Natural killer cell (primary cell): ENCODE data around the gene GRAP. TPM values are rescaled to one million over a fixed set of nuclear protein-coding genes. Genes with fewer than 3 reads are reported as not detected.

ENCODE experiments used
- ATAC-seq, 3 donors: fragments of 150-1000 bp in 2 of 3; fragments of 200-7000 bp in 1 of 3; cut with Tn5 transposase; 1 replicate in 1 of 3; 2 replicates in 2 of 3; pipeline ENCODE4 v1.10.0; 2021; ENCODE audit warnings: mild to moderate bottlenecking in 2 of 3, moderate library complexity in 2 of 3
- DNase-seq, 2 donors: peaks; one replicate each; pipeline versions ENCODE4 v3.0.0 to v3.0.0-alpha.2; 2013 to 2021; ENCODE audit warnings: mixed read lengths in 1 of 2
- H3K27ac ChIP-seq: one replicate; pipeline ENCODE4 v1.5.1; 2013; ENCODE audit warnings: mild to moderate bottlenecking, low read length
- H3K27me3 ChIP-seq: one replicate; pipeline ENCODE4 v1.6.1; 2013; ENCODE audit warnings: low read length; ENCODE audit not compliant: control insufficient read depth, insufficient read depth
- H3K36me3 ChIP-seq: one replicate; pipeline ENCODE4 v1.6.1; 2013; ENCODE audit warnings: low read length; ENCODE audit not compliant: control insufficient read depth, insufficient read depth
- H3K4me1 ChIP-seq: one replicate; pipeline ENCODE4 v1.6.1; 2013; ENCODE audit warnings: low read length; ENCODE audit not compliant: control insufficient read depth, insufficient read depth
- H3K4me3 ChIP-seq: one replicate; pipeline ENCODE4 v1.5.1; 2013; ENCODE audit warnings: low read length
- H3K9me3 ChIP-seq: one replicate; pipeline ENCODE4 v1.6.1; 2013; ENCODE audit warnings: low read length; ENCODE audit not compliant: control insufficient read depth, insufficient read depth
- H3K27ac Mint-ChIP-seq, 2 donors: one replicate each; pipeline ENCODE4 v1.8.0; 2022; ENCODE audit warnings: mild to moderate bottlenecking in 2 of 2, mixed read lengths in 2 of 2, moderate library complexity in 1 of 2
- H3K27me3 Mint-ChIP-seq, 2 donors: one replicate each; pipeline ENCODE4 v1.8.0; 2022; ENCODE audit warnings: low read depth in 2 of 2, mixed read lengths in 2 of 2
- H3K36me3 Mint-ChIP-seq: one replicate; pipeline ENCODE4 v1.8.0; 2022; ENCODE audit warnings: mixed read lengths
- H3K4me1 Mint-ChIP-seq, 2 donors: one replicate each; pipeline ENCODE4 v1.8.0; 2022; ENCODE audit warnings: mixed read lengths in 2 of 2
- H3K4me3 Mint-ChIP-seq: one replicate; pipeline ENCODE4 v1.8.0; 2022; ENCODE audit warnings: mild to moderate bottlenecking, moderate library complexity, mixed read lengths
- H3K9me3 Mint-ChIP-seq, 2 donors: one replicate each; pipeline ENCODE4 v1.8.0; 2022; ENCODE audit warnings: mixed read lengths in 2 of 2
- WGBS: methylation state at CpG from one replicate; pipeline ENCODE4 v1.1.7; 2013; ENCODE audit warnings: missing lambda C conversion rate; ENCODE audit not compliant: insufficient coverage; 5-methylcytosine and 5-hydroxymethylcytosine counted together
- intact Hi-C: fragments of 100-400 bp; cut with micrococcal nuclease; formaldehyde crosslinking; loops from one replicate; pipeline ENCODE4 v1.14.2; 2022
- total RNA-seq, 4 donors: library from RNA; stranded (reverse); fragments of 120-200 nt in 1 of 4; gene quantifications; one replicate each; pipeline versions ENCODE4 v1.2.3 to v1.2.4, GENCODE V29; 2013 to 2022
- TF ChIP-seq, protein P1 (sequence below): fragments of 200-600 bp; IDR thresholded peaks from one replicate; pipeline ENCODE4 v1.8.0; 2022; ENCODE audit warnings: antibody characterized with exemption

GRAP gene
- total RNA-seq, 3 donors from 2014 or later (not counting 1 experiment from before 2014, with no cell fraction given), result 5.6 to 11.3 (median 7.1) TPM

DNA sequence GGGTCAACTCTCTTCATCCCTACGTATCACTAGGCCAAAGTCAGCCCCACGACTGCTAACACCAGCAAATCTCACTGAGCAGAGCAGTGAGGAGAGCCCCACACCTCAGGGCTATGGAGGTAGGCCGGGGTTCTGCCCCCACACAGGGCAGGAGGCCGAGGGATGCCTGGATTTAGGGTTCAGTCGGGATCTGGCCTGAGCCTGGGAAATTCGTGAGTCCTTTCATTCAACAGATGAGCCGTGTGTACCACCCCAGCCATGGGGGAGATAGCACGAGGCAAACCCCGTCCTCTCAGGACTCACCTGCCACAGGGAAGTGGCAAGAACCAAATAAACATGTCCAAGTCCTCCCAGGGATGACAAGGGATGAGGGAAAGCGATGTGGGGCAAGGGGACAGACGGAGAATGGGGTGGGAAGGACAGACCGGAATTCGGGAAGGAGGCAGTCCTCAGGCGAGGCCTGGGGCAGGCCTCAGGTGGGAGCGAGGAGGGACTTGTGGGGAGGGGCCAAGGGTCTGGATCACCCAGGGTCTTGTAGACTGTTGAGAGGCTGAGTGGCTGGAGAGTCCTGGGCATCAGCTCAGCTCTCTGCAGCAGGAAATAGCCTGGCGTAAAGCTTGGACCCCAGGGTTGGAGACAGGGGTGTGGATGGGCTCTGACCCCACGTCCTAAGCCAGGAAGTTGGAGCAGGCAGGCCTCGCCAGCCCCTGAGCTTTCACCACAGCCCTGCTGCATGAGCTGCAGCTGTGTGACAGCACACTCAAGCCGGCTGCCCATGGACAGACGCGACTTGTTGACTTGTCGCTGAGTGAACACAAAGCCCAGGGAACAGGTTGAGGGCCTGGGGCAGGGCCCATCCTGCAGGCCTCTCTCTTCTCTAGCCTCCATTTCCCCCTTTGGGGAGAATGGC is 34.3 kb downstream of the GRAP start:
- Histone ChIP-seq H3K4me3 (no peak overlapping the region), H3K36me3 (no peaks in the 10 kb centered on the region), H3K27ac (no peak overlapping the region), H3K9me3 (no peaks in the 10 kb centered on the region), H3K4me1 (no peaks in the 10 kb centered on the region), H3K27me3 (no peaks in the 10 kb centered on the region)
- Mint-ChIP-seq H3K27me3 (peaks cover 0 to 16% of the 10 kb centered on the region in 2 donors), H3K4me1 (no peaks in the 10 kb centered on the region), H3K36me3 (no peaks in the 10 kb centered on the region), H3K4me3 (no peak overlapping the region), H3K27ac (no peak overlapping the region), H3K9me3 (no peaks in the 10 kb centered on the region)
- intact Hi-C loops, result no loop called here
- WGBS, result 91% methylated on average over 22 of the region's 22 CpGs
- TF ChIP-seq, protein P1, sequence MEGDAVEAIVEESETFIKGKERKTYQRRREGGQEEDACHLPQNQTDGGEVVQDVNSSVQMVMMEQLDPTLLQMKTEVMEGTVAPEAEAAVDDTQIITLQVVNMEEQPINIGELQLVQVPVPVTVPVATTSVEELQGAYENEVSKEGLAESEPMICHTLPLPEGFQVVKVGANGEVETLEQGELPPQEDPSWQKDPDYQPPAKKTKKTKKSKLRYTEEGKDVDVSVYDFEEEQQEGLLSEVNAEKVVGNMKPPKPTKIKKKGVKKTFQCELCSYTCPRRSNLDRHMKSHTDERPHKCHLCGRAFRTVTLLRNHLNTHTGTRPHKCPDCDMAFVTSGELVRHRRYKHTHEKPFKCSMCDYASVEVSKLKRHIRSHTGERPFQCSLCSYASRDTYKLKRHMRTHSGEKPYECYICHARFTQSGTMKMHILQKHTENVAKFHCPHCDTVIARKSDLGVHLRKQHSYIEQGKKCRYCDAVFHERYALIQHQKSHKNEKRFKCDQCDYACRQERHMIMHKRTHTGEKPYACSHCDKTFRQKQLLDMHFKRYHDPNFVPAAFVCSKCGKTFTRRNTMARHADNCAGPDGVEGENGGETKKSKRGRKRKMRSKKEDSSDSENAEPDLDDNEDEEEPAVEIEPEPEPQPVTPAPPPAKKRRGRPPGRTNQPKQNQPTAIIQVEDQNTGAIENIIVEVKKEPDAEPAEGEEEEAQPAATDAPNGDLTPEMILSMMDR, result no peak
- DNase-seq (no peak), ATAC-seq (no peak)

DNA sequence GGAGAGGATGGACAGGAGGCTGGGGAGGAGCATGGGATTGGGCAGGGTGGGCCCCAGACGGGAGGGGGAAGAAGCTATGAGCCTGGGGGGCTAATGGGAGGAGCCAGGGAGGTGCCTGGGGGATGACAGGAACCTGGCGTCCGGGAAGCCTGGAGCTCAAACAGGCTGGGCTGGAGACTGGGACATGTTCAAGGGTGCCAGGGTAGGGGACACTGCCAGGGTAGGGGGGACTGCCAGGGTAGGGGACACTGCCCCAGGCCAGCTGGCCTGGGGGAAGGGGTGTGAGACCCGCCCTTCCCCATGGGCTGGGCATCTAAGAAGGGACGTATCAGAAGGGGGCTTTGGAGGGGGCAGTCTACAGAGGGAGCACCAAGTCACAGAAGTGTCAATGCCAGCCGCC is 35.2 kb downstream of the GRAP start:
- DNase-seq, result no peak
- no peaks in the 10 kb centered on the region for H3K4me1 ChIP-seq
- ATAC-seq, result no peak
- no peaks in the 10 kb centered on the region for H3K9me3 Mint-ChIP-seq
- H3K4me3 Mint-ChIP-seq, result no peak overlapping the region
- no peaks in the 10 kb centered on the region for H3K36me3 ChIP-seq
- peaks cover 0 to 11% of the 10 kb centered on the region in 2 donors for H3K27me3 Mint-ChIP-seq
- H3K27ac ChIP-seq, result no peak overlapping the region
- TF ChIP-seq, protein P1, result no peak
- WGBS, result 86% methylated on average over 6 of the region's 6 CpGs
- H3K27ac Mint-ChIP-seq, result no peak overlapping the region
- no peaks in the 10 kb centered on the region for H3K4me1 Mint-ChIP-seq
- H3K36me3 Mint-ChIP-seq, result no peaks in the 10 kb centered on the region
- H3K27me3 ChIP-seq, result no peaks in the 10 kb centered on the region
- intact Hi-C loops, result no loop called here
- no peak overlapping the region for H3K4me3 ChIP-seq
- H3K9me3 ChIP-seq, result no peaks in the 10 kb centered on the region

DNA sequence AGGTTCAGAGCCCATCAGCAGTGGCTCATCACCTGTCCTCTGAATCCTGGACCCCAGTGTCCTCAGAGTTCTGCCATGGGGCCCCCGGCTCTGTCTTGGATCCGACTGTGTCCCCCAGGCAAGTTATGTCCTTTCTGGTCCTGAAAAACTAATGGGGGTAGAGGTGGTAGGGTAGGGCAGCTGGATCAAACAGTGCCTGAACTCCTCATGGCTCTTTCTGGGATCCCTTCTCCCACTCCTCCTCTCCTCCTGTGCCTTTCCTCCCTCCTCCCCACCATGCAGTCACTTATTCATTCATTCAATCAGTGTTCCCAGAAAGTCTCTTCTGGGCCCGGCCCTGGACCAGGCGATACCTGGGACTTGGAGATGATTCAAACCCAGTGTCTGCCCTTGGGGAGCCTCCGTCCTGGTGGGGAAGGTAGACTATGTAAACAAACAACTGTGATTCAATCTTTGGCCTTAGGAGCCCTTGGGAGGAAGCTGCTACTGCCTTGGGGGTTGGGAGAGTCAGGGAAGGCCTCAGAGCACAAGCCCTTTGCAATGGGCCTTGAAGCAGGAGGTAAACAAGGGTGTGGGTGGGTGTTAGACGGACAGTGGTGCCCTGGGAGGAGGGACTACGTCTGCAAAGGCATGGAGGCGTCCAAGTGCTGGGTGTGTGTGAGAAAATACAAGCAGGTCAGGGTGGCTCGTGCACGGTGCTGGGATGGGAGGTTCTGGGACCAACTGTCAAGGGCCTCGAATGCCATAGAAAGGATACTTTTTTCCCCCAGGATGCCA is 35.8 kb downstream of the GRAP start:
- Mint-ChIP-seq H3K9me3 (no peaks in the 10 kb centered on the region), H3K27me3 (peaks cover 0 to 11% of the 10 kb centered on the region in 2 donors), H3K36me3 (no peaks in the 10 kb centered on the region), H3K4me3 (no peak overlapping the region), H3K4me1 (no peaks in the 10 kb centered on the region), H3K27ac (no peak overlapping the region)
- no peak for DNase-seq
- Histone ChIP-seq H3K9me3 (no peaks in the 10 kb centered on the region), H3K27ac (no peak overlapping the region), H3K27me3 (no peaks in the 10 kb centered on the region), H3K4me3 (no peak overlapping the region), H3K4me1 (no peaks in the 10 kb centered on the region), H3K36me3 (no peaks in the 10 kb centered on the region)
- intact Hi-C loops, result no loop called here
- 83% methylated on average over 11 of the region's 11 CpGs for WGBS
- ATAC-seq, result no peak
- TF ChIP-seq, protein P1, result no peak
